WTC11 (cell line): ENCODE measurements around the gene C5AR1. TPM values are rescaled to one million over a fixed set of nuclear protein-coding genes. Genes with fewer than 3 reads are reported as not detected.

Experiments
- ATAC-seq: fragments of 200-7000 bp; cut with Tn5 transposase; 2 replicates; pipeline ENCODE4 v1.10.0; 2021; ENCODE audit warnings: mild to moderate bottlenecking, moderate library complexity
- CTCF ChIA-PET: fragments of 300-600 bp; sonication (Branson Sonifier 250); formaldehyde crosslinking; loops from one replicate; lab custom pipeline; 2021; ENCODE audit warnings: antibody characterized with exemption; lab: Charles Lee
- POLR2A ChIA-PET: fragments of 350-600 bp; sonication (Branson Sonifier 250); formaldehyde crosslinking; loops from one replicate; lab custom pipeline; 2021; ENCODE audit warnings: antibody characterized with exemption; lab: Charles Lee
- DNase-seq: peaks from one replicate; pipeline ENCODE4 v3.0.0; 2021; ENCODE audit warnings: low spot score
- H3K27ac Mint-ChIP-seq: 2 replicates; pipeline ENCODE4 v1.8.0; 2021; ENCODE audit warnings: mixed read lengths
- H3K27me3 Mint-ChIP-seq: 2 replicates; pipeline ENCODE4 v1.8.0; 2021; ENCODE audit warnings: low read depth, mild to moderate bottlenecking, moderate library complexity, mixed read lengths
- H3K36me3 Mint-ChIP-seq: 2 replicates; pipeline ENCODE4 v1.8.0; 2021; ENCODE audit warnings: mixed read lengths
- H3K4me1 Mint-ChIP-seq: 2 replicates; pipeline ENCODE4 v1.8.0; 2022; ENCODE audit warnings: mixed read lengths
- H3K4me3 Mint-ChIP-seq: 2 replicates; pipeline ENCODE4 v1.8.0; 2021; ENCODE audit warnings: mild to moderate bottlenecking, moderate library complexity, mixed read lengths
- H3K9me3 Mint-ChIP-seq: 2 replicates; pipeline ENCODE4 v1.8.0; 2021; ENCODE audit warnings: mixed read lengths
- CREB1 ChIP-seq: sonication (generic); formaldehyde crosslinking; IDR thresholded peaks from 2 replicates; pipeline ENCODE4 v1.8.0; 2023; ENCODE audit warnings: mild to moderate bottlenecking, missing genetic modification reagents
- CREM ChIP-seq: sonication (generic); formaldehyde crosslinking; IDR thresholded peaks from 2 replicates; pipeline ENCODE4 v1.8.1; 2022; ENCODE audit warnings: mild to moderate bottlenecking, missing genetic modification reagents, moderate library complexity
- FOXJ3 ChIP-seq: sonication (generic); formaldehyde crosslinking; IDR thresholded peaks from 2 replicates; pipeline ENCODE4 v1.9.0; 2021; ENCODE audit warnings: missing genetic modification reagents, mild to moderate bottlenecking, borderline replicate concordance
- GRHL2 ChIP-seq: fragments of 250-450 bp; sonication (Bioruptor Pico); IDR thresholded peaks from 2 replicates; pipeline ENCODE4 v1.8.0; 2022; ENCODE audit warnings: mild to moderate bottlenecking, moderate library complexity; ENCODE audit not compliant: insufficient replicate concordance, severe bottlenecking
- MYBL2 ChIP-seq: sonication (generic); formaldehyde crosslinking; IDR thresholded peaks from 2 replicates; pipeline ENCODE4 v1.8.1; 2023; ENCODE audit warnings: mild to moderate bottlenecking, moderate library complexity, missing genetic modification reagents
- NFE2L1 ChIP-seq: sonication (generic); formaldehyde crosslinking; IDR thresholded peaks from 2 replicates; pipeline ENCODE4 v1.8.1; 2023; ENCODE audit warnings: missing genetic modification reagents
- NR2C2 ChIP-seq: sonication (generic); formaldehyde crosslinking; IDR thresholded peaks from 2 replicates; pipeline ENCODE4 v1.8.0; 2022; ENCODE audit warnings: mild to moderate bottlenecking, missing genetic modification reagents
- SMAD3 ChIP-seq: sonication (generic); formaldehyde crosslinking; IDR thresholded peaks from 2 replicates; pipeline ENCODE4 v1.8.0; 2022; ENCODE audit warnings: missing genetic modification reagents, mild to moderate bottlenecking, borderline replicate concordance
- TEAD1 ChIP-seq: sonication (generic); formaldehyde crosslinking; IDR thresholded peaks from 2 replicates; pipeline ENCODE4 v1.8.0; 2022; ENCODE audit warnings: mild to moderate bottlenecking, missing genetic modification reagents
- ZNF121 ChIP-seq: sonication (generic); formaldehyde crosslinking; IDR thresholded peaks from 2 replicates; pipeline ENCODE4 v1.8.0; 2023; ENCODE audit warnings: missing genetic modification reagents
- total RNA-seq: library from RNA; stranded (reverse); gene quantifications from 3 replicates; pipeline ENCODE4 v1.2.3, GENCODE V29; 2021
- TF ChIP-seq, protein P1 (sequence below): fragments of 200-600 bp; IDR thresholded peaks from 2 replicates; pipeline ENCODE4 v1.8.0; 2022; ENCODE audit warnings: antibody characterized with exemption
- TF ChIP-seq, protein P2 (sequence below): sonication (generic); formaldehyde crosslinking; IDR thresholded peaks from 2 replicates; pipeline ENCODE4 v1.8.0; 2022; ENCODE audit warnings: mild to moderate bottlenecking, missing genetic modification reagents
- TF ChIP-seq, protein P3 (sequence below): sonication (generic); formaldehyde crosslinking; IDR thresholded peaks from 2 replicates; pipeline ENCODE4 v1.8.1; 2023; ENCODE audit warnings: mild to moderate bottlenecking, missing genetic modification reagents, moderate library complexity
- TF ChIP-seq, protein P4 (sequence below): sonication (generic); formaldehyde crosslinking; IDR thresholded peaks from 2 replicates; pipeline ENCODE4 v1.8.1; 2023; ENCODE audit warnings: mild to moderate bottlenecking, missing genetic modification reagents
- TF ChIP-seq, protein P5 (sequence below): fragments of 250-450 bp; sonication (Bioruptor Pico); IDR thresholded peaks from 2 replicates; pipeline ENCODE4 v1.9.0; 2021; ENCODE audit warnings: mild to moderate bottlenecking
- TF ChIP-seq, protein P6 (sequence below): sonication (generic); formaldehyde crosslinking; IDR thresholded peaks from 2 replicates; pipeline ENCODE4 v1.8.0; 2023; ENCODE audit warnings: mild to moderate bottlenecking, missing genetic modification reagents
- TF ChIP-seq, protein P7 (sequence below): sonication (generic); formaldehyde crosslinking; IDR thresholded peaks from 2 replicates; pipeline ENCODE4 v1.8.0; 2022; ENCODE audit warnings: mild to moderate bottlenecking, missing genetic modification reagents
- TF ChIP-seq, protein P8 (sequence below): sonication (generic); formaldehyde crosslinking; IDR thresholded peaks from 2 replicates; pipeline ENCODE4 v1.8.1; 2022; ENCODE audit warnings: low read depth, mild to moderate bottlenecking, moderate library complexity, missing genetic modification reagents, borderline replicate concordance
- TF ChIP-seq, protein P9 (sequence below): sonication (generic); formaldehyde crosslinking; IDR thresholded peaks from 2 replicates; pipeline ENCODE4 v1.8.1; 2022; ENCODE audit warnings: missing genetic modification reagents, borderline replicate concordance
- TF ChIP-seq, protein P10 (sequence below): sonication (generic); formaldehyde crosslinking; IDR thresholded peaks from 2 replicates; pipeline ENCODE4 v1.8.0; 2022; ENCODE audit warnings: mild to moderate bottlenecking, missing genetic modification reagents

The C5AR1 gene
- total RNA-seq, 1 experiment from 2014 or later = 0.28 TPM

DNA sequence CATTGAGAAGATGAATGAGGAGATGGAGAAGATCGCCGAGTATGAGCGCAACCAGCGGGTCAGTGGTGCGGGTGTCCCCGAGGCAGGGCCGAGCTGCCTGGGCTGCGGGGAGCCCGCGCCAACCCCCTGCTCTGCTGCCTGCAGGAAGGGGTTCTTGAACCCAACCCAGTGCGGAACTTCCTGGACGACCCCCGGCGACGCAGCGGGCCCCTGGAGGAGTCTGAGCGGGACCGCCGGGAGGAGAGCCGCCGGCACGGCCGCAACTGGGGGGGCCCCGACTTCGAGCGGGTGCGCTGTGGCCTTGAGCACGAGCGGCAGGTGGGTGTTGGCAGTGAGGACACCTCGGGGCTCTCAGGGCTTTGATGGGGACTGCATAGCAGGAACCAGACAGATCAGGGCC lies 45.0 kb upstream of the C5AR1 start:
- TF ChIP-seq, protein P1, sequence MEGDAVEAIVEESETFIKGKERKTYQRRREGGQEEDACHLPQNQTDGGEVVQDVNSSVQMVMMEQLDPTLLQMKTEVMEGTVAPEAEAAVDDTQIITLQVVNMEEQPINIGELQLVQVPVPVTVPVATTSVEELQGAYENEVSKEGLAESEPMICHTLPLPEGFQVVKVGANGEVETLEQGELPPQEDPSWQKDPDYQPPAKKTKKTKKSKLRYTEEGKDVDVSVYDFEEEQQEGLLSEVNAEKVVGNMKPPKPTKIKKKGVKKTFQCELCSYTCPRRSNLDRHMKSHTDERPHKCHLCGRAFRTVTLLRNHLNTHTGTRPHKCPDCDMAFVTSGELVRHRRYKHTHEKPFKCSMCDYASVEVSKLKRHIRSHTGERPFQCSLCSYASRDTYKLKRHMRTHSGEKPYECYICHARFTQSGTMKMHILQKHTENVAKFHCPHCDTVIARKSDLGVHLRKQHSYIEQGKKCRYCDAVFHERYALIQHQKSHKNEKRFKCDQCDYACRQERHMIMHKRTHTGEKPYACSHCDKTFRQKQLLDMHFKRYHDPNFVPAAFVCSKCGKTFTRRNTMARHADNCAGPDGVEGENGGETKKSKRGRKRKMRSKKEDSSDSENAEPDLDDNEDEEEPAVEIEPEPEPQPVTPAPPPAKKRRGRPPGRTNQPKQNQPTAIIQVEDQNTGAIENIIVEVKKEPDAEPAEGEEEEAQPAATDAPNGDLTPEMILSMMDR = no peak
- TF ChIP-seq, protein P2, sequence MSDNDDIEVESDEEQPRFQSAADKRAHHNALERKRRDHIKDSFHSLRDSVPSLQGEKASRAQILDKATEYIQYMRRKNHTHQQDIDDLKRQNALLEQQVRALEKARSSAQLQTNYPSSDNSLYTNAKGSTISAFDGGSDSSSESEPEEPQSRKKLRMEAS = no peak
- TF ChIP-seq, protein P3, sequence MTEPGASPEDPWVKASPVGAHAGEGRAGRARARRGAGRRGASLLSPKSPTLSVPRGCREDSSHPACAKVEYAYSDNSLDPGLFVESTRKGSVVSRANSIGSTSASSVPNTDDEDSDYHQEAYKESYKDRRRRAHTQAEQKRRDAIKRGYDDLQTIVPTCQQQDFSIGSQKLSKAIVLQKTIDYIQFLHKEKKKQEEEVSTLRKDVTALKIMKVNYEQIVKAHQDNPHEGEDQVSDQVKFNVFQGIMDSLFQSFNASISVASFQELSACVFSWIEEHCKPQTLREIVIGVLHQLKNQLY (CRISPR knock-in tag) = no peak
- TF ChIP-seq MYBL2 (no peak), ZNF121 (CRISPR knock-in tag) (no peak), FOXJ3 (no peak), NR2C2 (CRISPR knock-in tag) (no peak)
- TF ChIP-seq, protein P4, sequence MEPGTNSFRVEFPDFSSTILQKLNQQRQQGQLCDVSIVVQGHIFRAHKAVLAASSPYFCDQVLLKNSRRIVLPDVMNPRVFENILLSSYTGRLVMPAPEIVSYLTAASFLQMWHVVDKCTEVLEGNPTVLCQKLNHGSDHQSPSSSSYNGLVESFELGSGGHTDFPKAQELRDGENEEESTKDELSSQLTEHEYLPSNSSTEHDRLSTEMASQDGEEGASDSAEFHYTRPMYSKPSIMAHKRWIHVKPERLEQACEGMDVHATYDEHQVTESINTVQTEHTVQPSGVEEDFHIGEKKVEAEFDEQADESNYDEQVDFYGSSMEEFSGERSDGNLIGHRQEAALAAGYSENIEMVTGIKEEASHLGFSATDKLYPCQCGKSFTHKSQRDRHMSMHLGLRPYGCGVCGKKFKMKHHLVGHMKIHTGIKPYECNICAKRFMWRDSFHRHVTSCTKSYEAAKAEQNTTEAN (CRISPR knock-in tag) = no peak
- TF ChIP-seq, protein P5, sequence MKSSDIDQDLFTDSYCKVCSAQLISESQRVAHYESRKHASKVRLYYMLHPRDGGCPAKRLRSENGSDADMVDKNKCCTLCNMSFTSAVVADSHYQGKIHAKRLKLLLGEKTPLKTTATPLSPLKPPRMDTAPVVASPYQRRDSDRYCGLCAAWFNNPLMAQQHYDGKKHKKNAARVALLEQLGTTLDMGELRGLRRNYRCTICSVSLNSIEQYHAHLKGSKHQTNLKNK (CRISPR knock-in tag) = no peak
- H3K4me3 Mint-ChIP-seq = no peak overlapping the region
- ChIA-PET CTCF (no interaction called here), POLR2A (no interaction called here)
- DNase-seq (no peak), ATAC-seq (no peak)
- H3K27ac Mint-ChIP-seq = 0 out of 2 replicates have a peak overlapping the region, but pooled peaks have one; percentile 24
- peaks cover 67% of the 10 kb centered on the region for H3K36me3 Mint-ChIP-seq
- H3K4me1 Mint-ChIP-seq = no peaks in the 10 kb centered on the region
- no peaks in the 10 kb centered on the region for H3K9me3 Mint-ChIP-seq
- no peaks in the 10 kb centered on the region for H3K27me3 Mint-ChIP-seq

DNA sequence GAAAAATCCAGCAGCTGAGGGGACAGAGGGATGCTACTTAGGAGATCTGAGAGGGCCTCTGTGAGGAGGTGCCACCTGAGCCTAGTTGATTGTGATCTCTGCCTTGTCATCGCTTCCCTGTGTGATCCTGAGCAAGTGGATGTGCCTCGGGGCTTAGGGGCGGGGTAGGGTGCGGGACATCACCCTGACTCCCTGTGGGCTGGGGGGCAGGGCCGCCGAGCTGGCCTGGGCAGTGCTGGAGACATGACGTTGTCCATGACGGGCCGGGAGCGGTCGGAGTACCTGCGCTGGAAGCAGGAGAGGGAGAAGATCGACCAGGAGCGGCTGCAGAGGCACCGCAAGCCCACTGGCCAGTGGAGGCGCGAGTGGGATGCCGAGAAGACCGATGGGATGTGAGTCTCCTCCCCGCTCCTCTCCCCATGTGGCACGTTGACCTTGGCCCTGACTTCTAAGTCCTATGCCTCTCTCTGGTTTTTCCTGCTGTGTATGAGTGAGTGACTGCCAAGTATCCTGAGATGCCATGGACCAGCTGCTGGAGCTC lies 43.2 kb upstream of the C5AR1 start:
- CTCF ChIA-PET = interaction anchor here (1.6 kb wide), 1 partner anchor 23 kb away, joined by 3 read pairs; no protein-coding TSS in a partner anchor
- Mint-ChIP-seq H3K4me1 (no peaks in the 10 kb centered on the region), H3K4me3 (no peak overlapping the region), H3K36me3 (peaks cover 60% of the 10 kb centered on the region), H3K27ac (no peak overlapping the region), H3K9me3 (no peaks in the 10 kb centered on the region), H3K27me3 (no peaks in the 10 kb centered on the region)
- DNase-seq = no peak
- TF ChIP-seq GRHL2 (CRISPR knock-in tag) (no peak), SMAD3 (CRISPR knock-in tag) (no peak), TEAD1 (CRISPR knock-in tag) (no peak), NFE2L1 (CRISPR knock-in tag) (no peak), CREM (CRISPR knock-in tag) (no peak), ZNF121 (CRISPR knock-in tag) (no peak), CREB1 (no peak)
- TF ChIP-seq, protein P6, sequence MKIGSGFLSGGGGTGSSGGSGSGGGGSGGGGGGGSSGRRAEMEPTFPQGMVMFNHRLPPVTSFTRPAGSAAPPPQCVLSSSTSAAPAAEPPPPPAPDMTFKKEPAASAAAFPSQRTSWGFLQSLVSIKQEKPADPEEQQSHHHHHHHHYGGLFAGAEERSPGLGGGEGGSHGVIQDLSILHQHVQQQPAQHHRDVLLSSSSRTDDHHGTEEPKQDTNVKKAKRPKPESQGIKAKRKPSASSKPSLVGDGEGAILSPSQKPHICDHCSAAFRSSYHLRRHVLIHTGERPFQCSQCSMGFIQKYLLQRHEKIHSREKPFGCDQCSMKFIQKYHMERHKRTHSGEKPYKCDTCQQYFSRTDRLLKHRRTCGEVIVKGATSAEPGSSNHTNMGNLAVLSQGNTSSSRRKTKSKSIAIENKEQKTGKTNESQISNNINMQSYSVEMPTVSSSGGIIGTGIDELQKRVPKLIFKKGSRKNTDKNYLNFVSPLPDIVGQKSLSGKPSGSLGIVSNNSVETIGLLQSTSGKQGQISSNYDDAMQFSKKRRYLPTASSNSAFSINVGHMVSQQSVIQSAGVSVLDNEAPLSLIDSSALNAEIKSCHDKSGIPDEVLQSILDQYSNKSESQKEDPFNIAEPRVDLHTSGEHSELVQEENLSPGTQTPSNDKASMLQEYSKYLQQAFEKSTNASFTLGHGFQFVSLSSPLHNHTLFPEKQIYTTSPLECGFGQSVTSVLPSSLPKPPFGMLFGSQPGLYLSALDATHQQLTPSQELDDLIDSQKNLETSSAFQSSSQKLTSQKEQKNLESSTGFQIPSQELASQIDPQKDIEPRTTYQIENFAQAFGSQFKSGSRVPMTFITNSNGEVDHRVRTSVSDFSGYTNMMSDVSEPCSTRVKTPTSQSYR (CRISPR knock-in tag) = no peak
- TF ChIP-seq, protein P7, sequence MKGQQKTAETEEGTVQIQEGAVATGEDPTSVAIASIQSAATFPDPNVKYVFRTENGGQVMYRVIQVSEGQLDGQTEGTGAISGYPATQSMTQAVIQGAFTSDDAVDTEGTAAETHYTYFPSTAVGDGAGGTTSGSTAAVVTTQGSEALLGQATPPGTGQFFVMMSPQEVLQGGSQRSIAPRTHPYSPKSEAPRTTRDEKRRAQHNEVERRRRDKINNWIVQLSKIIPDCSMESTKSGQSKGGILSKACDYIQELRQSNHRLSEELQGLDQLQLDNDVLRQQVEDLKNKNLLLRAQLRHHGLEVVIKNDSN = no peak
- TF ChIP-seq, protein P8, sequence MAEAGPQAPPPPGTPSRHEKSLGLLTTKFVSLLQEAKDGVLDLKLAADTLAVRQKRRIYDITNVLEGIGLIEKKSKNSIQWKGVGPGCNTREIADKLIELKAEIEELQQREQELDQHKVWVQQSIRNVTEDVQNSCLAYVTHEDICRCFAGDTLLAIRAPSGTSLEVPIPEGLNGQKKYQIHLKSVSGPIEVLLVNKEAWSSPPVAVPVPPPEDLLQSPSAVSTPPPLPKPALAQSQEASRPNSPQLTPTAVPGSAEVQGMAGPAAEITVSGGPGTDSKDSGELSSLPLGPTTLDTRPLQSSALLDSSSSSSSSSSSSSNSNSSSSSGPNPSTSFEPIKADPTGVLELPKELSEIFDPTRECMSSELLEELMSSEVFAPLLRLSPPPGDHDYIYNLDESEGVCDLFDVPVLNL (CRISPR knock-in tag) = no peak
- TF ChIP-seq, protein P9, sequence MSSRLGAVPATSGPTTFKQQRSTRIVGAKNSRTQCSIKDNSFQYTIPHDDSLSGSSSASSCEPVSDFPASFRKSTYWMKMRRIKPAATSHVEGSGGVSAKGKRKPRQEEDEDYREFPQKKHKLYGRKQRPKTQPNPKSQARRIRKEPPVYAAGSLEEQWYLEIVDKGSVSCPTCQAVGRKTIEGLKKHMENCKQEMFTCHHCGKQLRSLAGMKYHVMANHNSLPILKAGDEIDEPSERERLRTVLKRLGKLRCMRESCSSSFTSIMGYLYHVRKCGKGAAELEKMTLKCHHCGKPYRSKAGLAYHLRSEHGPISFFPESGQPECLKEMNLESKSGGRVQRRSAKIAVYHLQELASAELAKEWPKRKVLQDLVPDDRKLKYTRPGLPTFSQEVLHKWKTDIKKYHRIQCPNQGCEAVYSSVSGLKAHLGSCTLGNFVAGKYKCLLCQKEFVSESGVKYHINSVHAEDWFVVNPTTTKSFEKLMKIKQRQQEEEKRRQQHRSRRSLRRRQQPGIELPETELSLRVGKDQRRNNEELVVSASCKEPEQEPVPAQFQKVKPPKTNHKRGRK (CRISPR knock-in tag) = no peak
- TF ChIP-seq, protein P10, sequence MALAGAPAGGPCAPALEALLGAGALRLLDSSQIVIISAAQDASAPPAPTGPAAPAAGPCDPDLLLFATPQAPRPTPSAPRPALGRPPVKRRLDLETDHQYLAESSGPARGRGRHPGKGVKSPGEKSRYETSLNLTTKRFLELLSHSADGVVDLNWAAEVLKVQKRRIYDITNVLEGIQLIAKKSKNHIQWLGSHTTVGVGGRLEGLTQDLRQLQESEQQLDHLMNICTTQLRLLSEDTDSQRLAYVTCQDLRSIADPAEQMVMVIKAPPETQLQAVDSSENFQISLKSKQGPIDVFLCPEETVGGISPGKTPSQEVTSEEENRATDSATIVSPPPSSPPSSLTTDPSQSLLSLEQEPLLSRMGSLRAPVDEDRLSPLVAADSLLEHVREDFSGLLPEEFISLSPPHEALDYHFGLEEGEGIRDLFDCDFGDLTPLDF (CRISPR knock-in tag) = no peak
- no peak for ATAC-seq
- POLR2A ChIA-PET = interaction anchor here (0.7 to 1.4 kb wide), 2 partner anchors 10 to 162 kb away, joined by 3 to 6 read pairs; partner anchors contain the start of gene CCDC9
